HCT116 (cell line): ENCODE results near the gene ARHGDIA. TPM values are rescaled to one million over a fixed set of nuclear protein-coding genes. Genes with fewer than 3 reads are reported as not detected.

Experiments used
- ATAC-seq: fragments of 200-7000 bp; cut with Tn5 transposase; 2 replicates; pipeline ENCODE4 v1.9.1; 2020; ENCODE audit warnings: mild to moderate bottlenecking, moderate library complexity
- BruUV-seq: library from RNA; stranded (reverse); fragments of 400-500 nt; replicated peaks from 2 replicates; lab custom pipeline; 2021; lab: Mats Ljungman, UMichigan
- CTCF ChIA-PET: fragments of 300-600 bp; sonication (Branson Sonifier 250); formaldehyde crosslinking; loops from one replicate; lab custom pipeline; 2021; ENCODE audit warnings: antibody characterized with exemption; lab: Charles Lee
- POLR2A ChIA-PET: fragments of 300-600, 350-600 bp; sonication (Branson Sonifier 250); formaldehyde crosslinking; loops from one replicate; lab custom pipeline; 2021; ENCODE audit warnings: antibody characterized with exemption; lab: Charles Lee
- RAD21 ChIA-PET, 2 experiments: fragments of 300-600 bp; sonication (Branson Sonifier 250); formaldehyde crosslinking; loops; one replicate each; lab custom pipeline; 2023; ENCODE audit warnings: low total read pairs in 2 of 2; ENCODE audit not compliant: uncharacterized antibody in 2 of 2, unreplicated experiment in 2 of 2, low non-redundant PET in 1 of 2; lab: Charles Lee
- DNase-seq: peaks from one replicate; pipeline ENCODE4 v3.0.0-alpha.2; 2010; ENCODE audit warnings: low read depth, low spot score
- H2AFZ ChIP-seq: fragments of 200-600 bp; shearing (Covaris generic), sonication (generic); 2 replicates; pipeline ENCODE4 v1.6.1; 2017; ENCODE audit warnings: low read depth, mixed run types, mixed read lengths, antibody characterized with exemption, low read length; ENCODE audit not compliant: poor library complexity, severe bottlenecking
- H3K27ac ChIP-seq: 2 replicates; pipeline ENCODE4 v1.5.1; 2012; ENCODE audit warnings: low read depth, low read length
- H3K27me3 ChIP-seq: fragments of 200-600 bp; sonication (generic); 2 replicates; pipeline ENCODE4 v1.6.1; 2016; ENCODE audit warnings: mixed run types, low read length, mixed read lengths; ENCODE audit not compliant: insufficient read depth
- H3K36me3 ChIP-seq, 2 experiments: fragments of 200-500 bp in 1 of 2; fragments of 200-600 bp in 1 of 2; sonication (Bioruptor generic) in 1 of 2; sonication (generic) in 1 of 2; 2 replicates each; pipeline versions ENCODE4 v1.5.1 to v1.6.1; 2014 to 2016; ENCODE audit warnings: low read length in 2 of 2, inconsistent platforms in 1 of 2, mixed read lengths in 1 of 2, mixed run types in 1 of 2; ENCODE audit not compliant: insufficient read depth in 2 of 2, control insufficient read depth in 1 of 2
- H3K4me1 ChIP-seq, 2 experiments: fragments of 200-600 bp in 1 of 2; sonication (generic) in 1 of 2; 2 replicates each; pipeline versions ENCODE4 v1.5.1 to v1.6.1; 2012 to 2017; ENCODE audit warnings: low read length in 2 of 2, inconsistent platforms in 1 of 2, mild to moderate bottlenecking in 1 of 2, mixed read lengths in 1 of 2, mixed run types in 1 of 2, moderate library complexity in 1 of 2; ENCODE audit not compliant: insufficient read depth in 2 of 2, control insufficient read depth in 1 of 2
- H3K4me2 ChIP-seq: fragments of 200-600 bp; sonication (generic); 2 replicates; pipeline ENCODE4 v1.6.1; 2017; ENCODE audit warnings: mixed run types, low read length, mixed read lengths
- H3K4me3 ChIP-seq, 2 experiments: fragments of 200-600 bp in 1 of 2; sonication (generic) in 1 of 2; replicated peaks in 1 of 2; 2 replicates each; pipeline ENCODE4 v1.5.1; 2011 to 2016; ENCODE audit warnings: low read length in 2 of 2, control low read depth in 1 of 2, low read depth in 1 of 2, mild to moderate bottlenecking in 1 of 2, mixed read lengths in 1 of 2, mixed run types in 1 of 2
- H3K79me2 ChIP-seq: fragments of 200-600 bp; sonication (generic); 2 replicates; pipeline ENCODE4 v1.6.1; 2017; ENCODE audit warnings: mild to moderate bottlenecking, mixed run types, low read length, moderate library complexity, mixed read lengths; ENCODE audit not compliant: insufficient read depth
- H3K9ac ChIP-seq: fragments of 200-600 bp; sonication (generic); 2 replicates; pipeline ENCODE4 v1.6.1; 2016; ENCODE audit warnings: low read length, mixed read lengths
- H3K9me2 ChIP-seq: fragments of 200-600 bp; sonication (generic), shearing (Covaris generic); 2 replicates; pipeline ENCODE4 v1.6.1; 2017; ENCODE audit warnings: mixed run types, mild to moderate bottlenecking, moderate library complexity; ENCODE audit not compliant: insufficient read depth
- H3K9me3 ChIP-seq, 2 experiments: fragments of 200-500 bp in 1 of 2; fragments of 200-600 bp in 1 of 2; sonication (Bioruptor generic) in 1 of 2; sonication (generic) in 1 of 2; 2 replicates each; pipeline ENCODE4 v1.6.1; 2014 to 2017; ENCODE audit warnings: low read length in 2 of 2, mixed read lengths in 2 of 2, inconsistent platforms in 1 of 2, low read depth in 1 of 2, mild to moderate bottlenecking in 1 of 2, mixed run types in 1 of 2, moderate library complexity in 1 of 2; ENCODE audit not compliant: control insufficient read depth in 1 of 2, insufficient read depth in 1 of 2
- H4K20me1 ChIP-seq: fragments of 200-600 bp; sonication (generic), shearing (Covaris generic); 2 replicates; pipeline ENCODE4 v1.6.1; 2017; ENCODE audit warnings: mixed run types, mild to moderate bottlenecking, moderate library complexity; ENCODE audit not compliant: insufficient read depth
- POLR2AphosphoS5 ChIP-seq: IDR thresholded peaks from 2 replicates; pipeline ENCODE4 v1.6.1; 2011; ENCODE audit warnings: mild to moderate bottlenecking, low read depth, low read length, moderate library complexity
- RAD21 ChIP-seq: IDR thresholded peaks from 2 replicates; pipeline ENCODE4 v1.6.1; 2012; ENCODE audit warnings: low read depth, mild to moderate bottlenecking
- intact Hi-C: fragments of 100-400 bp; cut with micrococcal nuclease; formaldehyde crosslinking; loops from 2 replicates; pipeline ENCODE4 v1.10.0; 2022
- total RNA-seq: library from RNA; stranded (reverse); gene quantifications from one replicate; pipeline ENCODE4 v1.2.1, GENCODE V29; 2021; ENCODE audit not compliant: unreplicated experiment
- TF ChIP-seq, protein P1 (sequence below): IDR thresholded peaks from 2 replicates; pipeline ENCODE4 v1.6.1; 2011; ENCODE audit warnings: mild to moderate bottlenecking, low read length, moderate library complexity; ENCODE audit not compliant: insufficient replicate concordance; ENCODE audit errors: extremely low read depth

ARHGDIA gene
- total RNA-seq, 1 experiment from 2014 or later, result 554 TPM

DNA sequence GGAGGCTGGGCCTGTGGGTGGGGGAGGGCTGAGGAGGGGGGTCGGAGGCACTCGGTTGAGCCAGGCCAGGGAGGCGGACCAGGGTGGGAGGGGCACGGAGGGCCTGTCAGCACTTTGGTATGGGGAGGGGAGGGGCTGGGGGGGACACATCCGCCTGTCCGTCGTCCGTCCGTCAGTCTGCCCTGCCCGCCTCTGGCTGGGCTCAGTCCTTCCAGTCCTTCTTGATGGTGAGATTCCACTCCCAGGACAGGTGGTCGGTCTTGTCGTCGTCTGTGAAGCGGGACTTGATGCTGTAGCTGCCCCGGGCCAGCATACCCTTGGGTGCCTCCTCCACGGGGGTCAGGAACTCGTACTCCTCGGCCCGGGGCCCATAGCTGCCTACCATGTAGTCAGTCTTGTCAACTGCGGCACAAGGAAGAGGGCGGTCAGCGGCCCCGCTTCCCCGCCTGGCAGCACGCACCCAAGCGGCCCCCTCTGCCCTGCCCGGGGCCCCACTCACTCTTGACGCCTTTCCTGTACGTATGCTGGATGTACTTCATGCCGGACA, 2.4 kb downstream of the ARHGDIA start:
- POLR2A ChIA-PET, result interaction anchor here (1.2 to 1.6 kb wide), 4 partner anchors 8 to 152 kb away, joined by 3 to 4 read pairs (median 3); partner anchors contain the start of gene P4HB
- H3K4me1 ChIP-seq, result peaks cover 44 to 83% of the 10 kb centered on the region in 2 experiments
- H3K9me3 ChIP-seq, result no peaks in the 10 kb centered on the region
- ATAC-seq (peak; percentile 35), DNase-seq (peak; percentile 84)
- CTCF ChIA-PET, result interaction anchor here (0.7 to 2.7 kb wide), 6 partner anchors 8 to 169 kb away, joined by 3 to 27 read pairs (median 4); partner anchors contain the start of genes CENPX, DCXR, LRRC45 and MAFG
- no peaks in the 10 kb centered on the region for H3K9me2 ChIP-seq
- no peaks in the 10 kb centered on the region for H3K27me3 ChIP-seq
- BruUV-seq, result TSS peak; percentile 67
- peak overlapping the region; percentile 99 for H3K27ac ChIP-seq
- peaks cover 7% of the 10 kb centered on the region; the same call in 1 of the 2 replicates for H4K20me1 ChIP-seq
- RAD21 ChIA-PET, result no interaction called here
- H3K36me3 ChIP-seq, result peaks cover 11 to 22% of the 10 kb centered on the region in 2 experiments; a peak in 3 of 4 replicates
- TF ChIP-seq POLR2AphosphoS5 (peak; percentile 94), RAD21 (no peak)
- TF ChIP-seq, protein P1, sequence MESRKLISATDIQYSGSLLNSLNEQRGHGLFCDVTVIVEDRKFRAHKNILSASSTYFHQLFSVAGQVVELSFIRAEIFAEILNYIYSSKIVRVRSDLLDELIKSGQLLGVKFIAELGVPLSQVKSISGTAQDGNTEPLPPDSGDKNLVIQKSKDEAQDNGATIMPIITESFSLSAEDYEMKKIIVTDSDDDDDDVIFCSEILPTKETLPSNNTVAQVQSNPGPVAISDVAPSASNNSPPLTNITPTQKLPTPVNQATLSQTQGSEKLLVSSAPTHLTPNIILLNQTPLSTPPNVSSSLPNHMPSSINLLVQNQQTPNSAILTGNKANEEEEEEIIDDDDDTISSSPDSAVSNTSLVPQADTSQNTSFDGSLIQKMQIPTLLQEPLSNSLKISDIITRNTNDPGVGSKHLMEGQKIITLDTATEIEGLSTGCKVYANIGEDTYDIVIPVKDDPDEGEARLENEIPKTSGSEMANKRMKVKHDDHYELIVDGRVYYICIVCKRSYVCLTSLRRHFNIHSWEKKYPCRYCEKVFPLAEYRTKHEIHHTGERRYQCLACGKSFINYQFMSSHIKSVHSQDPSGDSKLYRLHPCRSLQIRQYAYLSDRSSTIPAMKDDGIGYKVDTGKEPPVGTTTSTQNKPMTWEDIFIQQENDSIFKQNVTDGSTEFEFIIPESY, result peak; percentile 16
- H3K4me2 ChIP-seq, result peak overlapping the region; percentile 86
- H3K79me2 ChIP-seq, result peaks cover 59% of the 10 kb centered on the region
- no peak overlapping the region for H2AFZ ChIP-seq
- peak overlapping the region; percentile 99 for H3K9ac ChIP-seq
- intact Hi-C loops, result loop anchor here (1.0 kb wide), 1 partner anchor 153 kb away; no protein-coding TSS in a partner anchor
- peak overlapping the region; percentile 71 to 95 for H3K4me3 ChIP-seq
